Subcutaneous abdominal adipose tissue (tissue), 5 donors: ENCODE measurements around the gene THPO.
"Not testable (repeated sequence)": the region's sequence is repeated elsewhere in the genome, so short reads cannot be mapped to it uniquely, and the experiment has no call there.

Experiments used
- H3K27ac ChIP-seq: one replicate; pipeline ENCODE4 v1.7.0; 2013; ENCODE audit warnings: low read depth, mild to moderate bottlenecking, inconsistent platforms, low read length, moderate library complexity
- H3K27me3 ChIP-seq, 5 donors: one replicate each; pipeline ENCODE4 v1.7.0; 2013; ENCODE audit warnings: low read length in 5 of 5, inconsistent platforms in 1 of 5; ENCODE audit not compliant: control insufficient read depth in 5 of 5, insufficient read depth in 4 of 5
- H3K36me3 ChIP-seq, 5 donors: one replicate each; pipeline ENCODE4 v1.7.0; 2013; ENCODE audit warnings: low read length in 5 of 5; ENCODE audit not compliant: control insufficient read depth in 5 of 5, insufficient read depth in 5 of 5
- H3K4me1 ChIP-seq, 5 donors: one replicate each; pipeline ENCODE4 v1.7.0; 2013; ENCODE audit warnings: low read length in 5 of 5, mild to moderate bottlenecking in 3 of 5, moderate library complexity in 1 of 5; ENCODE audit not compliant: control insufficient read depth in 5 of 5, insufficient read depth in 5 of 5
- H3K4me3 ChIP-seq, 5 donors: one replicate each; pipeline ENCODE4 v1.7.0; 2013; ENCODE audit warnings: low read length in 5 of 5, low read depth in 1 of 5
- H3K9ac ChIP-seq, 5 donors: one replicate each; pipeline ENCODE4 v1.7.0; 2013; ENCODE audit warnings: low read length in 5 of 5, mild to moderate bottlenecking in 4 of 5, moderate library complexity in 3 of 5
- H3K9me3 ChIP-seq, 5 donors: one replicate each; pipeline ENCODE4 v1.7.0; 2013; ENCODE audit warnings: low read length in 5 of 5; ENCODE audit not compliant: control insufficient read depth in 5 of 5
- donor health status: healthy.
- donor health status: healthy.
- donor health status: healthy.
- donor health status: healthy.
- donor health status: healthy.

Gene THPO

DNA sequence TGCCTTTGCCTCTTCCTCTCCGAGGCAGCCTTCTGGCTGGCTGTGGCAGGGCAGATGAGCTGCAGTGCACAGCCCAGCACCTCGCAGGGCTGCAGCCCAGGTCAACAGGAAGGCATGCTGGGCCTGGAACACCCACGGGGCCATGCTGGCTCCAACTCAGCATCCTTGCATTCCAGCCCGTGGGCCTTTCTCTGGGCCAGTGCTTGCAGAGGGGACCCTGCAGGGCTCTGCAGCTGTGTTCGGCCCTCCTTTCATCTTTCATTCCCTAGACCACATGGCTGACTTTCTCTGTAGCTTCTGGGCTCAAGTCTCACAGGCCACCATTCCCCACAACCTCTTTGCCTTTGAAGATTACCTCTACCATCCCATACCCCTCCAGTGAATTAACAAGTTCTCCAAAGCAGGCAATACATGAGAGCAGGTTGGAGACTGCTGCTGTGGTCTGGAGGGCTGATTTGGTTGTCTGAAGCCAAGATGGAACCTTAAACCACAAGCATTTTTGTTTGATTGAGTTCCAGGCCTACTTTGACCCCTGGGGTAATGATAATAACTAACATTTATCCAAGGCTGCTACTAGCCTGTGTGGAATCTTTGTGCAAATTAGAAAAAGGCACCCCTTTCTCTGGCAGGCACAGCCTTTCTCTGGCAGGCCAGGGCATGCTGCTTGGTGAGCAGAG lies 34.7 kb downstream of the THPO start:
- Histone ChIP-seq H3K9me3 (no peaks in the 10 kb centered on the region), H3K27ac (no peak overlapping the region), H3K9ac (no peak overlapping the region), H3K36me3 (peaks cover 0 to 43% (median 36%) of the 10 kb centered on the region in 5 donors), H3K27me3 (no peaks in the 10 kb centered on the region), H3K4me3 (no peak overlapping the region), H3K4me1 (peaks cover 0 to 28% (median 24%) of the 10 kb centered on the region in 5 donors)

DNA sequence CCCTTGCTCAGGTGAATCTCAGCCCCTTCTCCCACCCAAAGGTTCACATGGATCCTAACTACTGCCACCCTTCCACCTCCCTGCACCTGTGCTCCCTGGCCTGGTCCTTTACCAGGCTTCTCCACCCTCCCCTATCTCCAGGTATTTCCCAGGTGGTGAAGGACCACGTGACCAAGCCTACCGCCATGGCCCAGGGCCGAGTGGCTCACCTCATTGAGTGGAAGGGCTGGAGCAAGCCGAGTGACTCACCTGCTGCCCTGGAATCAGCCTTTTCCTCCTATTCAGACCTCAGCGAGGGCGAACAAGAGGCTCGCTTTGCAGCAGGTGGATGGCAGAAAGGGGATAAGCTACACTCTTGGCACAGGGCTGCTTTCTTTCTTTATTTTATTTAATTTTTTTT lies 36.1 kb downstream of the THPO start:
- H3K4me1 ChIP-seq, result peaks cover 3 to 31% (median 28%) of the 10 kb centered on the region in 5 donors
- no peak overlapping the region for H3K9ac ChIP-seq
- no peaks in the 10 kb centered on the region for H3K9me3 ChIP-seq
- H3K4me3 ChIP-seq, result no peak overlapping the region
- no peak overlapping the region for H3K27ac ChIP-seq
- peaks cover 0 to 43% (median 35%) of the 10 kb centered on the region in 5 donors for H3K36me3 ChIP-seq
- no peaks in the 10 kb centered on the region for H3K27me3 ChIP-seq

DNA sequence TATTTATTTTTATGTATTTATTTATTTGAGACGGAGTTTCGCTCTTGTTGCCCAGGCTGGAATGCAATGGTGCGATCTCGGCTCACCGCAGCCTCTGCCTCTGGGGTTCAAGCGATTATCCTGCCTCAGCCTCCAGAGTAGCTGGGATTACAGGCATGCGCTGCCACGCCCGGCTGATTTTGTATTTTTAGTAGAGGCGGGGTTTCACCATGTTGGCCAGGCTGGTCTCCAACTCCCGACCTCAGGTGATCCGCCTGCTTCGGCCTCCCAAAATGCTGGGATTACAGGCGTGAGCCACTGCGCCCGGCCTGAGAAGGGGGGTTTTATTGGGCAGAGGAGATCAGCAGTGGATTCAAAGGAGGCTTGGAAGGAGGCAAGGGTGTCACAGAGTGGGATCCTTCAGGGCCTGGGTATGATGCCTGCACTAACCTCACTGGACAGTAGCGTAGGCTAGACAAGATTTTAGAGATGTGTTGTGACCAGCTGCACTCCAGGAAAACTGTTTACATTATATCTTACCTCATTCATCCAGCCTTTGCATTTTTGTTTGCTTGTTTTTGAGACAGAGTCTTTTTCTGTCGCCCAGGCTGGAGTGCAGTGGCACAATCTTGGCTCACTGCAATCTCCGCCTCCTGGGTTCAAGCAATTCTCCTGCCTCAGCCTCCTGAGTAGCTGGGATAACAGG lies 38.4 kb downstream of the THPO start:
- Histone ChIP-seq H3K4me1 (peaks cover 5 to 42% (median 36%) of the 10 kb centered on the region in 5 donors), H3K36me3 (peaks cover 0 to 40% (median 33%) of the 10 kb centered on the region in 5 donors)
- H3K9me3 ChIP-seq, H3K27ac ChIP-seq, H3K4me3 ChIP-seq, H3K9ac ChIP-seq, H3K27me3 ChIP-seq: not testable (repeated sequence)

GRCh38 chr3:184339001-184339400 lies 39.0 kb downstream of the THPO start:
- Histone ChIP-seq H3K27me3 (no peaks in the 10 kb centered on the region), H3K4me1 (peaks cover 5 to 42% (median 36%) of the 10 kb centered on the region in 5 donors), H3K9me3 (no peaks in the 10 kb centered on the region), H3K4me3 (peak overlapping the region in 3 of 5 donors; percentile 11 to 40 (median 17)), H3K27ac (peak overlapping the region; percentile 98), H3K36me3 (peaks cover 0 to 40% (median 33%) of the 10 kb centered on the region in 5 donors), H3K9ac (peak overlapping the region in 2 of 5 donors; percentile 15 to 25)

GRCh38 chr3:184338511-184338945 lies 39.5 kb downstream of the THPO start:
- peaks cover 0 to 42% (median 35%) of the 10 kb centered on the region in 5 donors for H3K36me3 ChIP-seq
- H3K27me3 ChIP-seq, result no peaks in the 10 kb centered on the region
- H3K9me3 ChIP-seq, result no peaks in the 10 kb centered on the region
- H3K4me1 ChIP-seq, result peaks cover 5 to 42% (median 36%) of the 10 kb centered on the region in 5 donors
- peak overlapping the region in 4 of 5 donors; percentile 25 to 84 (median 52) for H3K9ac ChIP-seq
- H3K27ac ChIP-seq, result peak overlapping the region; percentile 98
- peak overlapping the region in 3 of 5 donors; percentile 11 to 40 (median 27) for H3K4me3 ChIP-seq

GRCh38 chr3:184337981-184338380 lies 40.0 kb downstream of the THPO start:
- Histone ChIP-seq H3K4me1 (peaks cover 5 to 42% (median 36%) of the 10 kb centered on the region in 5 donors), H3K4me3 (peak overlapping the region in 3 of 5 donors; percentile 11 to 34 (median 27))

DNA sequence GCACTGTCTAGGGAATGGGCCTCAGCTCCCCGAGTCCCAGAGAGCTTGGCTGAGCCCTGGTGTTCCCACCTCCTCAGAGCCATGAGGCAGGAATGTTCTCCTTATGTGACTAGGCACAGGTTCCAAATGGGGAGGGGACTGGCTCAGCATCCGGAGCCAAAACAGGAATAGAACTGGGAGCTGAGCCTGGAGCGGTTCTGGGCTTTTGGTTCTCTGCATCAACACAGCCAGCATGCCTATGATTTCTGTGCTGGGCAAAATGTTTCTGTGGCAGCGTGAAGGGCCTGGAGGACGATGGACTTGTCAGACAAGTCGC lies 40.6 kb downstream of the THPO start, which contains the start of gene FAM131A:
TSS of gene FAM131A (plus strand) at position 202 of the 316 bp plus-strand sequence. CDS start at position 233, 31 bp downstream.
- Histone ChIP-seq H3K27ac (peak within 1 kb of the TSS; percentile 98), H3K4me3 (peak within 1 kb of the TSS; percentile 74 to 80 (median 80)), H3K9me3 (no peaks in the 10 kb centered on the region), H3K9ac (peak within 1 kb of the TSS; percentile 71 to 89 (median 86)), H3K36me3 (peaks cover 0 to 42% (median 36%) of the 10 kb centered on the region in 5 donors), H3K4me1 (peaks cover 5 to 46% (median 38%) of the 10 kb centered on the region in 5 donors), H3K27me3 (no peaks in the 10 kb centered on the region)

More at GRCh38 chr3:184337981-184338380, 40.0 kb downstream of the THPO start:
- H3K9me3 ChIP-seq, result no peaks in the 10 kb centered on the region
- peak overlapping the region; percentile 98 for H3K27ac ChIP-seq
- peaks cover 0 to 42% (median 35%) of the 10 kb centered on the region in 5 donors for H3K36me3 ChIP-seq
- H3K27me3 ChIP-seq, result no peaks in the 10 kb centered on the region
- peak overlapping the region; percentile 25 to 84 (median 61) for H3K9ac ChIP-seq

GRCh38 chr3:184336547-184337398 lies 41.2 kb downstream of the THPO start:
- Histone ChIP-seq H3K27ac (peak overlapping the region; percentile 98), H3K4me1 (peaks cover 8 to 52% (median 38%) of the 10 kb centered on the region in 5 donors), H3K9ac (peak overlapping the region; percentile 71 to 89 (median 86)), H3K36me3 (peaks cover 0 to 42% (median 37%) of the 10 kb centered on the region in 5 donors), H3K4me3 (peak overlapping the region; percentile 74 to 80 (median 80)), H3K9me3 (no peaks in the 10 kb centered on the region), H3K27me3 (no peaks in the 10 kb centered on the region)

- H3K4me1 ChIP-seq, result peaks cover 8 to 55% (median 38%) of the 10 kb centered on the region in 5 donors
- H3K27ac ChIP-seq, result peak overlapping the region; percentile 98
- H3K36me3 ChIP-seq, result peaks cover 0 to 45% (median 44%) of the 10 kb centered on the region in 5 donors
- H3K9me3 ChIP-seq, result no peaks in the 10 kb centered on the region
- H3K9ac ChIP-seq, result peak overlapping the region; percentile 71 to 89 (median 86)
- H3K4me3 ChIP-seq, result peak overlapping the region; percentile 74 to 80 (median 80)
- no peaks in the 10 kb centered on the region for H3K27me3 ChIP-seq
Measured at GRCh38 chr3:184335661-184336546, 42.1 kb downstream of the THPO start.
